Epithelial cell of prostate (primary cell): ENCODE results near the gene GRSF1.
A peak's percentile ranks its signal among the peaks of the same experiment; 100 is the strongest.
"Not testable (repeated sequence)": the region's sequence is repeated elsewhere in the genome, so short reads cannot be mapped to it uniquely, and the experiment has no call there.

Experiments
- DNase-seq: peaks from one replicate; pipeline ENCODE4 v3.0.0-alpha.2; 2011; ENCODE audit warnings: low read depth, low spot score
- H3K27ac ChIP-seq: fragments of 450-650 bp; 2 replicates; pipeline ENCODE4 v1.5.1; 2017; ENCODE audit warnings: mild to moderate bottlenecking

GRSF1 gene

DNA sequence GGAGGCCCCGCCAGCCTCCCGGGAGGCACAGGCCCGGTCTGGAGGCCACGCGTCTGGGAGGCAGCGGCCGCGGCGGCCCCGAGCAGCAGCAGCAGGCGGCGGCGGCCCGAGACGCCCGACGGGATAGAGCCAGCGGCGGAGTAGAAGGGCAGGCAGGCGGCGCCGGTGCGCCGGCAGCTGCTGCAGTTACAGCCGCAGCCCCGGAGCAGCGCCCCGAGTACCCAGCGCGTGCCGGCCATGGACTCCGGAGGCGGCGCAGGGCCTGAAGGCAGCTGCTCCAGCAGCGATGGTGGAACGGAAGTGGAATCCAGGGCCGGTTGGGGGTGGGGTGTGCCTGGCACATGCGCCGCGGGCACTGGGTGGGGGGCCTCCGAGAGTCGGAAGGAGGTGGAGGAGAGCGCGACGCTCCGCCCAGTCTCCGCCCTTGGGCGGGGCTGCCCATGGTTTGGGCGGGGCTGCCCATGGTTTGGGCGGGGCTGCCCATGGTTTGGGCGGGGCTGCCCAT, at the start of gene GRSF1:
Gene GRSF1 (minus strand): TSS at position 302 of the 505 bp plus-strand sequence. CDS start 63 bp downstream, at position 239.
- peak; percentile 66 for DNase-seq
- peak within 1 kb of the TSS; percentile 73 for H3K27ac ChIP-seq

DNA sequence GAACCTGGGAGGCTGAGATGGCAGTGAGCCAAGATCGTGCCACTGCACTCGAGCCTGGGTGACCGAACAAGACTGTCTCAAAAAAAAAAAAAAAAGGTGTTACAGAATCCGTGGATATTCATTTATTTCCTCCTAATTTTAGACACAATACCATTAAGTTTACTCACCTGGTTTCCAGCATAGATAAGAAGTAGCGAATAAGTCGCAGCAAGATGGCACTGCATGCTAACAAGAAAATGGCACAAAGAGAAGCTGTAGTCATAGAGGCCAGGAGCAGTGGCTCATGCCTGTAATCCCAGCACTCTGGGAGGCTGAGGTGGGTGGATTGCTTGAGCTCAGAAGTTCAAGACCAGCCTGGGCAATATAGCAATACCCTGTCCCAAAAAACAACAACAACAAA, 45.5 kb upstream of the GRSF1 start:
- H3K27ac ChIP-seq: no peak overlapping the region
- no peak for DNase-seq

- no peak for DNase-seq
- H3K27ac ChIP-seq: no peak overlapping the region
Observed at GRCh38 chr4:70880739-70881138, 41.0 kb upstream of the GRSF1 start.

- DNase-seq: no peak
- no peak overlapping the region for H3K27ac ChIP-seq
Observed at GRCh38 chr4:70877556-70877955, 37.9 kb upstream of the GRSF1 start.

DNA sequence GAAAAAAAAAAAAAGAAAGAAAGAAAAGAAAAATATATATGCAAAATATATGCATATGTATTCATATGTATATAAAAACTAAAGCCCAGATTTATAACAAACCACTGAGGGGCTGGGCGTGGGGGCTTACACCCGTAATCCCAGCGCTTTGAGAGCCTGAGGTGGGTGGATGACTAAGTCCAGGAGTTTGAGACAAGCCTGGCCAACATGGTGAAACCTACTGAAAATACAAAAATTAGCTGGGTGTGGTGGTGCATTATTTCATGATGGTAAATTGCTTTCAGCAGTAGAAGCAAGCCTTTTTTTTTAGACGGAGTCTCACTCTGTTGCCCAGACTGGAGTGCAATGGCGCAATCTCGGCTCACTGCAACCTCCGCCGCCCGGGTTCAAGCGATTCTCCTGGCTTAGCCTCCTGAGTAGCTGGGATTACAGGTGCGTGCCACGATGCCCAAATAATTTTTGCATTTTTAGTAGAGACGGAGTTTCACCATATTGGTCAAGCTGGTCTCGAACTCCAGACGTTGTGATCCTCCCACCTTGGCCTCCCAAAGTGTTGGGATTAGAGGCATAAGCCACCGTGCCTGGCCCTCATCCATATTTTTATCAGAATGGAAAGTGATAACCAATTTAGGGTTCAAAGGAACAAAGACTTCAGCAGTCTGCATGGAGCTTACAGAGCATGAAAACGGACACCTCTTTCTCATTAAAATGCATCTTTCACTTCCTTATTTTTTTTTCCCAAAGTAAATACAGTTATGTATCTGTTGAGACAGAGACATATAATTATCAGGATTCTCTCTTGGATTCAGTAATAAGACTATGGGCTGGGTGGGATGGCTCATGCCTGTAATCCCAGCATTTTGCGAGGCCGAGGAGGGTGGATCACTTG, 34.8 kb upstream of the GRSF1 start:
- no peak for DNase-seq
- H3K27ac ChIP-seq: no peak overlapping the region

GRCh38 chr4:70873216-70873615, 33.5 kb upstream of the GRSF1 start:
- no peak for DNase-seq
- no peak overlapping the region for H3K27ac ChIP-seq

DNA sequence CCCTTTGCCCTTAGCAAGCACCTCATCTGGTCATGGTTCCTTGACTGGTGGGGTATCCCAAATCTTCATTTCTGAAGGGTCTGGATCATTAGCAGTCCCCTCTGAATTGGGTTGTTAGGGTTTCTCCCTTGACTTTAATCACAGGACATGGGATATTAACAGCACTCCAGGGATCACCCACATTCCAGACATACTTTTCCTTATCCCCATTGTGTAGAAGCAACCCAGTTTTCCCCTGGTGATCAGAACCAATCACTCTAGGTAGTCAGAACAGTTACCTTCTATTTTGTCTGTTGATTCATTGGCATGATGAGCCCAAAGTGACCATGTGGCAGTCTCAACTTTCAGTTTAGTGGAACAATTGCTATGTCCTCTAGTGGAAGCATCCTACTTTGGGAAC, 29.1 kb upstream of the GRSF1 start:
- no peak for DNase-seq
- H3K27ac ChIP-seq: no peak overlapping the region

DNA sequence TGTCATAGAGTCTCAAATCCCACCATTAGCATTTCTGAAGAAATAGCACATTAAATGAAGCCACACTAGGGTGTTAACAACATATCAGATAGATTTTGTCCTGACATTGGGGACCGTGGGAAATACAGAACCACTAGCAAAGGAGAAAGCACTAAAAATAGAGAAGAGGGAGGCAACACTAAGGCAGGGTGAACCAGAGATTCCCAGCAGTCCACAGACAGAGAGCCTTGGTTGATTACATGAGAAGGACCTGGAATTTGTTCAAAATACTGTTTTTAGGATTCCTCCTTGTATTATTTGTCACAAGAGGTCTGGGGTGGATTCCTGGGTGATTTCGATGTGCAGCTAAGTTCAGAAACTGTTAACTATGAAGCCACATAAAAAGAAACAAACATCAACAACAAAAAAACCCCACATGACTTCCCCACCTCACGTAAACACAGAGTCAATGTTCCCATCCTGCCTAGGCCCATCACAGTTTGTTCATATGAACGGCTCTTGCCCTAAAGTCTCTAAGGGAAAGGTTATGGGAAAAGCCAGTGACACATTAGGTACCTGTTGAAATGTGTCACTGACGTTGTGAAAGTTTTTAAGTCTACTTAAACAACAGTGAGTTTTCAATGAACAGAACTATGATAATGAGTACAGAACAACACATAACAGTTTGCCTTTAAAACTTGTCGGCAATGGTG, 23.6 kb upstream of the GRSF1 start:
- no peak for DNase-seq

DNA sequence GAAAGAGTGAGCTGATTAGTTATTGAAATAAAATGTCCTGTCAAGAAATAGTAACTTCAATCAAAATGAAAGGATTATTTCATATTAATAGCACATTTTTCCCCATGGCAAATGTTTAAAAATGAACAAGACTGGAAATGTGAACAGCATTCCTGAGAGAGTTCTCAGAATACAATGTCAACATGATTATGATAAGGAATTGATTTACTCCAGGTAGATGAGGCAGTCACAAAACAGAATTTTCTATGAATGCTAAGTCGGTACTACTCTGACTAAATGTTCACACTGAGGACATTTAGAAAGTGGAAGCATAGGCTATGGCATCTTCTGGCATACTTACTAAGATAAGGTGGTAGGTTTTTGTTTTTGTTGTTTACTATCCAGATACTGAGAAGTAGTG, 19.4 kb upstream of the GRSF1 start:
- no peak for DNase-seq
- no peak overlapping the region for H3K27ac ChIP-seq

More for the DNA sequence above, 23.6 kb upstream of the GRSF1 start:
- no peak overlapping the region for H3K27ac ChIP-seq

DNA sequence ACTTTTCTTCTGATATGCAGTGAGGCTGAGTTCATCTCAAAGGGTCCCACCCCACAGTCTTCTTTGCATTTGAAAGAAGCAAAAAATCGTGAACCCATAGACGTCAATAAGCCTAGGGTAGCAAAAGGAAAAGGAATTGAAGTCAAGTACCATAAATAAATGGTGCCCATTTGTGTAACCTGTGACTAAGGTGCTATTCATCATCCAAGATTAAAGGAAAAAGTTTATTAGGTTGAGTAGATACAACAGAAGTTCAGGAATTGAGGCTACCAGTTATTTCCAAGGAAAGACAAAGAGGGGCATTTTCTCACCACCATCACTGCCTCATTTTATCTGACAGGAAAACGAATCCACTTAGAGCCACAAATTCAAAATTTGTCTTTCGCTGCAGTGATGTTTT, 18.8 kb upstream of the GRSF1 start:
- H3K27ac ChIP-seq: no peak overlapping the region
- no peak for DNase-seq

- no peak overlapping the region for H3K27ac ChIP-seq
- DNase-seq: no peak
Observed at GRCh38 chr4:70855464-70855863, 15.8 kb upstream of the GRSF1 start.

DNA sequence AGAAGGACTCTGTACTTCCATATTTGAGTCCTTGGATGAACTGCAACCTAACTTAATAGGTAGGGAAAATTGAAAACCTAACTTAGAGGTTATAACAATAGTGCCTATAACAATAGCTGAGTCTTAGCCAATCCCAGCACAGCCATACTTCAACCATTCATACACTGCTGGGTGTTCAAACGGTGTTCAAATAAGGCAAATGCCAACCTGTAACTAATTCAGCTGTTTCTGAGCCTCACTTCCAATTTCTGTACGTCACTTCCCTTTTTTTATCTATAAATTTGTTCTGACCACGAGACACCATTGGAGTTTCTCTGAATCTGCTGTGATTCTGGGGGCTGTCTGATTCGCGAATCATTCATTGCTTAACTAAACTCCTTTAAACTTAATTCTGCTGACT, 9.6 kb upstream of the GRSF1 start:
- DNase-seq: no peak
- no peak overlapping the region for H3K27ac ChIP-seq

DNA sequence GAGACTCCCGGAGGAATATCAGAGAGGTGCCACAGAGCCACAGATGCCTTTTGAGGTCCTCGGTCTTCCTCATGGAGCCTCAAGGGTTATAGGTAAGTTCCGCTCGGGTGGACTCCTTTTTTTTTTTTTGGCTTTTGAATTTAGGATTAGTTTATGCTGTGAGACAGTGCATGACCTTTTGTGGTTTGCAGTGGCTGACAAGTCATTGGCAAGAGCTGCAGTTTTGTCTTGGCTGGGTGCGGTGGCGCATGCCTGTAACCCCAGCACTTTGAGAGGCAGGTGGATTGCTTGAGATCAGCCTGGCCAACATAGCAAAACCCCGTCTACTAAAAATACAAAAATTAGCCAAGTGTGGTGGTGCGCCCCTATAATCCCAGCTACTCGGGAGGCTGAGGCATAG, 4.5 kb upstream of the GRSF1 start:
- no peak for DNase-seq

DNA sequence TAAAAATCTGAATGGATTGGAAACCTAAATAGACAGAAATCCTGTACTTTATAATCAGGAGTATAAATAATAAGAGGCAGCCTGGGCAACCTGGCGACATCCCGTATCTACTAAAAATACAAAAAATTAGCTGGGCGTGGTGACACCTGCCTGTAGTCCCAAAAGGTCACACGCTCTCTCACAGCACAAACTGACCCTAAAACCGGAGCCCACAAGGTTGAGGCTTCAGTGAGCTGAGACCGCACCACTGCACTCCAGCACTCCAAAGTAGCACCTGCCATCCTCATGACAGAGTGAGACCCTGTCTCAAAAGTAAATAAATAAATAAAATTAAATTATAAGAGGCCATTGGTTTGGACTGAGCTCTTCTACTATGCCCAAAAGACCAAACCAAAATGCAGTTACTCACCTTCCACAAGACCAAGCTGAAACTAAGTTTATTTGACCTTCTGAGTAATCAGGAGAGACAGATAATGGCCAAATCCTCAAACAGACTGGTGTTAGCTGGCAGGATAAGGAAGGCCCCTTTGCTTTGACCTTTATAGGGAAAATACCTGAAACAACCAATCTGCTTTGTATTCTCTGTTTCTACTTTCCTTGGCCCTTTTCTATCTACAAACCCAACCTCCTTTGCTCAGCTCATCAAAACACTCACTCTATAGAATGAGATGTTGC, 3.2 kb upstream of the GRSF1 start:
- no peak for DNase-seq
- H3K27ac ChIP-seq: no peak overlapping the region

More for the DNA sequence above, 4.5 kb upstream of the GRSF1 start:
- H3K27ac ChIP-seq: no peak overlapping the region

GRCh38 chr4:70841951-70842350, 2.3 kb upstream of the GRSF1 start:
- no peak for DNase-seq
- no peak overlapping the region for H3K27ac ChIP-seq

DNA sequence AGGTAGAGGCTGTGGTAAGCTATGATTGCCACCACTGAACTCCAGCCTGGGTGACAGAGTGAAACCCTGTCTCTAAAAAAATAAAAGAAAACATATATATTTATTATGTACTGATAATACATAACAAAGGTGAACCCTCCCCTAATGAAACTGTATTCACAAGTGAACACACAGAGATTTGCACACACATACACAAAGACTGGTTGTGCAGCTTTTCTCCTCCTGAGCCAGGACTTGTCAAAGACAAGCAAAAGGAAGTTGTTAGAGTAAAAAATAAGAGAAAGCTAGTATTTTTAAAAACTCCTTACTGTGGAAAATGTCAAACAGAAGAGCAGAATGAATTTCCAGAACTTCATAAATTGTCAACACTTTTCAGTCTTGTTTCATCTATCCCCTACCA, 1.5 kb upstream of the GRSF1 start:
- DNase-seq: no peak
- H3K27ac ChIP-seq: no peak overlapping the region

DNA sequence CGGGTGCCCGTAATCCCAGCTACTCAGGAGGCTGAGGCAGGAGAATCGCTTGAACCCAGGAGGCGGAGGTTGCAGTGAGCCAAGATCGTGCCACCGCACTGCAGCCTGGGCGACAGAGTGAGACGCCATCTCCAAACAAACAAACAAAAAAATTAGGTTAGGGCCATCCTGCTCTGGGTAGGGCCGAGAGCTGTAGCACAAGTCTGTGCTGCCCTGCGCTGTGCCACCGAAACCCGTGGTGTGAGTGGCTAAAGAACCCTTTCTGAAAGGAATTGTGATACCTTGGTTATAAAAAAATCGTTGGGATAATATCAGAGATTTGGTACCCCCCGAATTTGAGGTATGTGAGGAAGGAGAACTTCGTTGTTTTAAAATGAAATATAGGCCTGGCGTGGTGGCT, 941 bp upstream of the GRSF1 start:
- DNase-seq: not testable (repeated sequence)

GRCh38 chr4:70840137-70840536, 447 bp upstream of the GRSF1 start:
- not testable (repeated sequence) for H3K27ac ChIP-seq

More for the DNA sequence above, 941 bp upstream of the GRSF1 start:
- H3K27ac ChIP-seq: not testable (repeated sequence)

GRCh38 chr4:70838666-70839588, 763 bp downstream of the GRSF1 start:
- H3K27ac ChIP-seq: peak overlapping the region; percentile 73
- no peak for DNase-seq

More at GRCh38 chr4:70840137-70840536, 447 bp upstream of the GRSF1 start:
- not testable (repeated sequence) for DNase-seq

GRCh38 chr4:70838204-70838603, 1.5 kb downstream of the GRSF1 start:
- H3K27ac ChIP-seq: peak overlapping the region; percentile 73
- no peak for DNase-seq
